ENCODE measurements around the gene GAL3ST3. TPM values are rescaled to one million over a fixed set of nuclear protein-coding genes. Genes with fewer than 3 reads are reported as not detected.

Gene GAL3ST3
- total RNA-seq, 1 donor from 2014 or later = 0.61 TPM

- no peak overlapping the region for H2AFZ ChIP-seq (ENCODE audit: low read depth, low read length)
- DNase-seq (ENCODE audit: low read depth) (peak; percentile 37), FAIRE-seq (no peak)
- peaks cover 90% of the 10 kb centered on the region for H3K79me2 ChIP-seq (ENCODE audit: insufficient read depth, low read length)
- peak overlapping the region; percentile 10 for H3K4me2 ChIP-seq (ENCODE audit: low read length)
- H3K36me3 ChIP-seq (ENCODE audit: insufficient read depth, low read length) = peaks cover 3% of the 10 kb centered on the region
- peaks cover 64% of the 10 kb centered on the region for H4K20me1 ChIP-seq (ENCODE audit: insufficient read depth, low read length)
- Mint-ChIP-seq H3K27ac (ENCODE audit: unreplicated experiment) (peak overlapping the region; percentile 63), H3K36me3 (ENCODE audit: low read depth, unreplicated experiment) (peaks cover 5% of the 10 kb centered on the region), H3K4me3 (ENCODE audit: unreplicated experiment) (peak overlapping the region; percentile 22), H3K9me3 (ENCODE audit: unreplicated experiment) (no peaks in the 10 kb centered on the region), H3K27me3 (ENCODE audit: low read depth, unreplicated experiment) (no peaks in the 10 kb centered on the region), H3K4me1 (ENCODE audit: low read depth, unreplicated experiment) (peaks cover 50% of the 10 kb centered on the region)
- no peak overlapping the region for H3K27ac ChIP-seq (ENCODE audit: low read depth, low read length)
- peaks cover 29% of the 10 kb centered on the region for H3K4me1 ChIP-seq (ENCODE audit: insufficient read depth, low read length)
- H3K9ac ChIP-seq (ENCODE audit: low read length) = no peak overlapping the region
- TF ChIP-seq EZH2 (IDR thresholded peaks at IDR 0.05; ENCODE audit: insufficient read depth, low read length) (no peak), CTCF (IDR thresholded peaks at IDR 0.05; ENCODE audit: insufficient read depth, low read depth, low read length) (no peak)
- H3K9me3 ChIP-seq (ENCODE audit: insufficient read depth, low read depth, low read length) = no peaks in the 10 kb centered on the region
- no peaks in the 10 kb centered on the region for H3K27me3 ChIP-seq (ENCODE audit: insufficient read depth, low read length)
- no peak overlapping the region for H3K4me3 ChIP-seq (ENCODE audit: insufficient read depth, low read depth, low read length)
Observed at GRCh38 chr11:66083767-66084166, 34.8 kb upstream of the GAL3ST3 start.

- no peaks in the 10 kb centered on the region for H3K9me3 Mint-ChIP-seq (ENCODE audit: unreplicated experiment)
- H3K4me1 ChIP-seq (ENCODE audit: insufficient read depth, low read length) = peaks cover 29% of the 10 kb centered on the region
- FAIRE-seq = no peak
- no peak overlapping the region for H3K4me3 Mint-ChIP-seq (ENCODE audit: unreplicated experiment)
- no peaks in the 10 kb centered on the region for H3K27me3 Mint-ChIP-seq (ENCODE audit: low read depth, unreplicated experiment)
- peaks cover 3% of the 10 kb centered on the region for H3K36me3 ChIP-seq (ENCODE audit: insufficient read depth, low read length)
- H3K27ac Mint-ChIP-seq (ENCODE audit: unreplicated experiment) = no peak overlapping the region
- TF ChIP-seq CTCF (IDR thresholded peaks at IDR 0.05; ENCODE audit: insufficient read depth, low read depth, low read length) (no peak), EZH2 (IDR thresholded peaks at IDR 0.05; ENCODE audit: insufficient read depth, low read length) (no peak)
- no peak overlapping the region for H3K27ac ChIP-seq (ENCODE audit: low read depth, low read length)
- no peak overlapping the region for H3K4me3 ChIP-seq (ENCODE audit: insufficient read depth, low read depth, low read length)
- no peaks in the 10 kb centered on the region for H3K27me3 ChIP-seq (ENCODE audit: insufficient read depth, low read length)
- peak overlapping the region; percentile 10 for H3K4me2 ChIP-seq (ENCODE audit: low read length)
- H3K4me1 Mint-ChIP-seq (ENCODE audit: low read depth, unreplicated experiment) = peaks cover 50% of the 10 kb centered on the region
- peaks cover 90% of the 10 kb centered on the region for H3K79me2 ChIP-seq (ENCODE audit: insufficient read depth, low read length)
- no peak overlapping the region for H3K9ac ChIP-seq (ENCODE audit: low read length)
- H2AFZ ChIP-seq (ENCODE audit: low read depth, low read length) = no peak overlapping the region
- peak; percentile 41 for DNase-seq (ENCODE audit: low read depth)
- H4K20me1 ChIP-seq (ENCODE audit: insufficient read depth, low read length) = peaks cover 65% of the 10 kb centered on the region
- peaks cover 8% of the 10 kb centered on the region for H3K36me3 Mint-ChIP-seq (ENCODE audit: low read depth, unreplicated experiment)
- H3K9me3 ChIP-seq (ENCODE audit: insufficient read depth, low read depth, low read length) = no peaks in the 10 kb centered on the region
Observed at GRCh38 chr11:66082946-66083698, 34.2 kb upstream of the GAL3ST3 start.

DNA sequence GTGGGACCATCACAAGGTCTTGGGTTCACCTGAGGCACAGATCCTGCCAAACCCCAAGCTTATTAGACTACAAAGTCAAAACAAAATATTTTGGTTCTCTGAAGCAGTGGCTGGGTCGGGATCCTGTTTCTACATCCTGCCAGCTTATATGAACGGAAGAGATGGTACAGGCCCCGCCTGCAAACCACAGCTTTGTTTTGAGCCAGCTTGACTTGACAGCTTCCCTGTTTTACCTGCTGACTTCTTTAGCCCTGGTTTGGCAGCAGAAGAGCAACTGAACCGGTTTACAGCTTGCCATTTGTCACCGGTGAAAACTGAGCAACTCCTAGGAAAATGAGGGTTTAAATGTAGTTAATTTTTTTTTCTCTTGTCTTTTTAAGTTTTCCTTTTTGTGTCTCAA lies 32.5 kb upstream of the GAL3ST3 start:
- Histone ChIP-seq H2AFZ (ENCODE audit: low read depth, low read length) (no peak overlapping the region), H3K27me3 (ENCODE audit: insufficient read depth, low read length) (no peaks in the 10 kb centered on the region), H3K4me1 (ENCODE audit: insufficient read depth, low read length) (peaks cover 33% of the 10 kb centered on the region), H3K79me2 (ENCODE audit: insufficient read depth, low read length) (peaks cover 90% of the 10 kb centered on the region), H3K9me3 (ENCODE audit: insufficient read depth, low read depth, low read length) (no peaks in the 10 kb centered on the region), H3K27ac (ENCODE audit: low read depth, low read length) (no peak overlapping the region), H3K4me2 (ENCODE audit: low read length) (peak overlapping the region; percentile 44), H4K20me1 (ENCODE audit: insufficient read depth, low read length) (peaks cover 69% of the 10 kb centered on the region), H3K9ac (ENCODE audit: low read length) (peak overlapping the region; percentile 43), H3K36me3 (ENCODE audit: insufficient read depth, low read length) (peaks cover 3% of the 10 kb centered on the region), H3K4me3 (ENCODE audit: insufficient read depth, low read depth, low read length) (no peak overlapping the region)
- no peak for FAIRE-seq
- Mint-ChIP-seq H3K9me3 (ENCODE audit: unreplicated experiment) (no peaks in the 10 kb centered on the region), H3K27me3 (ENCODE audit: low read depth, unreplicated experiment) (no peaks in the 10 kb centered on the region), H3K27ac (ENCODE audit: unreplicated experiment) (peak overlapping the region; percentile 87), H3K4me1 (ENCODE audit: low read depth, unreplicated experiment) (peaks cover 50% of the 10 kb centered on the region), H3K36me3 (ENCODE audit: low read depth, unreplicated experiment) (peaks cover 10% of the 10 kb centered on the region), H3K4me3 (ENCODE audit: unreplicated experiment) (peak overlapping the region; percentile 16)
- TF ChIP-seq EZH2 (IDR thresholded peaks at IDR 0.05; ENCODE audit: insufficient read depth, low read length) = no peak
- TF ChIP-seq CTCF (IDR thresholded peaks at IDR 0.05; ENCODE audit: insufficient read depth, low read depth, low read length) = no peak
- DNase-seq (ENCODE audit: low read depth) = peak; percentile 33
